ENCODE data around the gene PPP2R2D.

PPP2R2D gene

DNA sequence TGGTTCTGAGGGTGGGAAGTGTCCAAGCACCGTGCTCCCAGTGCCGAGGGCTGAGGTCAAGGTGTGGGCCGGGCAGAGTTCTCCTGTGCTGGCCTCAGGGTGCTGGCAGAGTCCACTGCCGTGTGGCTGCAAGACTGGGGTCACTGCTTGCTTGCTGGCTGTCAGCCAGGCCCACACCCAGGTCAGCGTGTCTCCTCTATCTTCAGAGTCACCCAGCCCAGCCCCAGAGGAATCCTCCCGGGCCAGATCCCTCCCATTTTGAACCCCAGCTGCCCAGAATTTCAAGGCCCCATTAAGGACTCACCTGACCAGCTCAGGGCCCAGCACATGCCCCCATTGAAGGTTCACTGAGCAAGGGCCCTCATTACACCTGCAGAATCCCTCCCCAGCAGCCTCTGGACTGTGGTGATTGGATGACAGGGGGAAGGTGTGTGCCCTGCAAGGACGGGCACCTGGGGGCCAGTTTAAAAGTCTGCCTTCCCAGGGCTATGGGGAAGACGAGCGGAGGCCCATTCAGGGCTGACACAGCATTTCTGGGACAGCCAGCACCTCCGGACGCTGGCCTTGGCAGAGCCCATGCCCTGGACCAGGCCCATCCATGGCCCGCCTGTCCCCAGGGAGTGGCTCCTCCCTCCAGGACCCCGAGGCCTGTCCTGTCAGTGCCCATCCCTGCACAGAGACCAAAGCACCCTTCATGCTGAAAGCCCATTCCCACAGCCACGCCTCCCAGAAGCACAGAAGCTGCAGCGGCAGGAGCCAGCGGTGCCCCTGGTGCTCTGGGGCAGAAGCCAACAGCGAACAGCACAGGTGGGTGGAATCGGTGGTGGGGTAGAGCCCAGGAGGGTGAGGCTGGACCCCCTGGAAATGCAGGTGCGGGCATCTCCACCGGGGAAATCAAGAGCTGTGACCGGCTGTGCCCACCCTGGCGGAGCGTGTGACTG is 45.1 kb upstream of the PPP2R2D start:
- H3K4me3 ChIP-seq = no peak overlapping the region
- DNase-seq (ENCODE audit: low spot score) = no peak
- no peak overlapping the region for H3K27ac ChIP-seq
- no peak for TF ChIP-seq CTCF (IDR thresholded peaks at IDR 0.05)

- no peak overlapping the region for H3K27ac ChIP-seq
- DNase-seq (ENCODE audit: low spot score) = no peak
- no peak for TF ChIP-seq CTCF (IDR thresholded peaks at IDR 0.05)
- H3K4me3 ChIP-seq = no peak overlapping the region
Measured at GRCh38 chr10:131856441-131857094, 44.2 kb upstream of the PPP2R2D start.

DNA sequence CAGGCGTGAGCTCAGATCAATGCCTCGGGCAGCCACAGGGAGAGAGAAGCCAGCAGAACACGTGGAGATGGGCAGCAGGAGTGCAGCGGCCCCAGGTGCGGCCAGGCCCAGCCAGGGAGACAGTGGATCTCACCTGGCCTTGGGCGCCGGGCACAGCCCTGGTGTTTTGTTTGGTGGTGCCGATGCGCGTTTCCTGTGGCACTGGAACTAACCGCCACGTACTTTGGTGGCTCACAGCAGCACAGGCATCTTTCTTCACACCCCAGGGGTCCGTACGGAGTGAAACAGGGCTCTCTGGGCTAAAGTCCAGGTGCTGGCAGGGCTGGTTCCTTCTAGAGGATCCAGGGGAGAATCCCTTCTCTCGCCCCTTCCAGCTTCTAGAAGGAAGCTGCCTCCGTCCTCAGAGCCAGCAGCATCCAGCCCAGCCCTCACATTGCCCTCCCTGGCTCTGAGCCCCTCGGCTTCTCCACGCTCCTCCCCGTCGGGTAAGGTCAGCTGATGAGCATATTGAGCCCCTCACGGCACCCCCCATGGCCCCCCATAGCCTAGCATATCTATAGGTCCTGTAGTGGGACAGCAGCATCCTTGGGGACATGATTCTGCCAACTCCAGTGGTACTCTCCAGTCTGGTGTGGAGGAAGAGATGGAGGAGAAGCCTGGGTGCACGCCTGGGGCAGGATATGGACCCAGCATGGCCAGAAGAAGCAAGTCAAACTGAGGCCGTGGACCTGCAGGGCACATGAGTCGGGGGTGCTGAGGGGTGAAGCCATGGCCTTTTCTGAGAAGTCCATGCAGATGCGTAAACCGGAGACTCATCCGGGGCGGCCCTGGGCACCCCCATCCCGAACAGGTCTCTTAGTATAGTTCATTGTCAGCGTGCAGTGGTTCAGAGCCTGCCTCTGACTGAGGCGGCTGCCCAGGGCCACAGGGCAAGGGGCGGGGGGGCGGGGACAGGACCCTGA is 43.4 kb upstream of the PPP2R2D start:
- no peak overlapping the region for H3K4me3 ChIP-seq
- no peak for DNase-seq (ENCODE audit: low spot score)
- no peak for TF ChIP-seq CTCF (IDR thresholded peaks at IDR 0.05)
- H3K27ac ChIP-seq = no peak overlapping the region

GRCh38 chr10:131858118-131858515 is 42.7 kb upstream of the PPP2R2D start:
- no peak overlapping the region for H3K4me3 ChIP-seq
- TF ChIP-seq CTCF (IDR thresholded peaks at IDR 0.05) = no peak
- no peak for DNase-seq (ENCODE audit: low spot score)
- no peak overlapping the region for H3K27ac ChIP-seq

DNA sequence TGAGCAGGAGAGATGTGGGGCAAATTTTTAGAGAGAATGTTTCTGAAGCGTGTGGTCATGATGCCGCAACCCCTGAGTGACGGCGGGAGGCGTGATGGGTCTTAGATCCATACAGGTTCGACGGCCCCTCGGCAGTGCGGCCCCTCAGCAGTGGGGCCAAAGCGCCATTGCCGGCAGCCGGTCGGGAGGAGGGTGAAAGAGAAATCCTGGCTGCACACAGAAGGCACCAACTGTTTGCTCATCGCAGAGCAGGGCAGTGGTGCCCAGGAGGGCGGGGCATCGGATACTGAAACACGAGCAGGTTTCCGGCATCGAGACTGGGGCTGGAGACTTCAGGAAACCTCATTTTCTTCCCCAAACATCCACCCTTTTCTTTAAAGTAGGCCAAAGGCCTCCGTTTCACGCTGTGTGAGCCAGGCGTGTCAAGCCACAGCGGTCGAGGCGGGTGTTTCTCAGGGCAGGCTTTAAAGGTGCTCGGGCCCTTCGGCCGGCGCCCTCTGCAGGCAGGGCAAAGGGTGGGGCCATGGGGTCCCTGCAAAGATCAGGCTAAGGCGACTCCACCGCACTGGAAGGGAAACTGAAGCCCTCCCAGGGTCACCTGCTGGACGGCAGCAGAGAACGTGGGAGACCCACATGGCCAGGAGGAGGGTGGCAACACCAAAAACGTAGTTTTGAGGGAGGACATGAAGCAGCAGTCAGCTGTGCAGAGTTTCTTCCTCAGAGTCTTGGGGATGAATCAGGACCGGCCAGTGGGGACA is 42.0 kb upstream of the PPP2R2D start:
- no peak for TF ChIP-seq CTCF (IDR thresholded peaks at IDR 0.05)
- Histone ChIP-seq H3K27ac (no peak overlapping the region), H3K4me3 (no peak overlapping the region)
- no peak for DNase-seq (ENCODE audit: low spot score)

DNA sequence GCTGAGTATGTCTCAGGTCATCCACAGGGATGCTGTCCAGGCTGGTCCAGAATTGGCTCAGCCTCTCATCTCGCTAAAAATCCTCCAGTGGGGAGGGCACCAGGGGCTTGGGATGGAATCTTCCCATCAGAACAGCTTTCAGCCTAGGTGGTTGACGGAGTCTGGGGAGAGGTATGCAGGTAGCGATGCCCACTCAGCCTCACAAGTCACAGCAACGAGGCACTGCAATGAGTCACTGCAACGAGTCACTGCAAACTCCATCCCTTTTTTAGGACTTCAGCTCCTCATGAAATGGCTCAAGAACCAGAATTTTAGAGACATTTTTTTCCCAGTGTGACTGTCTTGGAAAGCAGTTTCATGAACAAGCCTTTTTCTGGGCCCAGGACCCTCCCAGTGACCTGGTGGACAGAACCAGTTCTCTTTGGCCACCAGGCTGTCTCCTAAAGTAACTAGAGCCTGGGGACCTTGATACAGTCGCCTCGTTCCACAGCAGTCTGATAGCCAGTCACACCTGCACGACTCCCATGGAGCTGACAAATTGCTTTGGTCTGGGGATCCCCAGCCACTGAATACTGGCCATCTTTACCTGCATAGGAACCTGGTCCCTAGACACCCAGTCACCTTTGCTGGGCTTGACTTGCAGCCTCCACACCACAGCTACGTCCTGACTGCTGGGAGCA is 41.3 kb upstream of the PPP2R2D start:
- Histone ChIP-seq H3K27ac (no peak overlapping the region), H3K4me3 (no peak overlapping the region)
- no peak for TF ChIP-seq CTCF (IDR thresholded peaks at IDR 0.05)
- no peak for DNase-seq (ENCODE audit: low spot score)
